Vagina (tissue), 2 donors: Measurements from ENCODE around the gene UNC13A.

Source experiments
- POLR2A ChIP-seq, 2 donors: fragments of 450-650 bp; IDR thresholded peaks; one replicate each; pipeline ENCODE4 v1.6.1; 2017; ENCODE audit warnings: antibody characterized with exemption in 2 of 2, mild to moderate bottlenecking in 2 of 2, moderate library complexity in 2 of 2
- POLR2AphosphoS5 ChIP-seq, 2 donors: sonication (generic); formaldehyde crosslinking; IDR thresholded peaks; one replicate each; pipeline ENCODE4 v1.9.0; 2017; ENCODE audit warnings: antibody characterized with exemption in 2 of 2, mild to moderate bottlenecking in 2 of 2, low read depth in 1 of 2; ENCODE audit not compliant: insufficient read depth in 1 of 2

- TF ChIP-seq POLR2A (IDR thresholded peaks at IDR 0.05) (no peak), POLR2AphosphoS5 (IDR thresholded peaks at IDR 0.05; ENCODE audit: insufficient read depth in 1 of 2, low read depth in 1 of 2) (no peak)
Observed at GRCh38 chr19:17734146-17734545, 46.0 kb upstream of the UNC13A start.
